ENCODE data around the gene EID2. TPM values are rescaled to one million over a fixed set of nuclear protein-coding genes. Genes with fewer than 3 reads are reported as not detected.

EID2 gene
- total RNA-seq, 2 donors from 2014 or later: 11.4 to 12.0 TPM

DNA sequence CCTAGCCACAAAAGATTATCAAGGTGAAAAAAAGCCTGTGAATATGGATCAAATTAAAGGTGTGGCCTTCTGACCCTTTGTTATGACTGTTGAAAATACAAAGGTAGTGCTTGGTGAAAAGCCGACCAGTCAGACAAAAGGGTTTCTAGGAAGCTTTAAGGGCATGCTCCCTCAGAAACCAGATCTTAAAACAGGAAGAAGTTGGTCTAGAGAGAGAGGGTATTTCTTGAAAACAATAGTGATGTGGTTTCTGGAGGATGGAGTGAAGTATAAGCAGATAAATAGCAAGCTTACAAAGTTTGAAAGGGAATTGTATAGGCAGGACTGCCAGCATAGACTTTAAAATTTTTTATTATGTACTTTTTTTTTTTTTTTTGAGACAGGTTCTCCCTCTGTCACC, 5.0 kb upstream of the EID2 start:
- Histone ChIP-seq H3K27me3 (replicated peaks; ENCODE audit: insufficient read depth) (no peaks in the 10 kb centered on the region), H3K4me1 (ENCODE audit: control insufficient read depth in 1 of 2, low read depth in 2 of 2) (peaks cover 4 to 6% of the 10 kb centered on the region in 2 donors), H3K9me3 (no peaks in the 10 kb centered on the region), H3K36me3 (no peaks in the 10 kb centered on the region), H3K27ac (no peak overlapping the region), H3K4me3 (no peak overlapping the region)
- no peak for TF ChIP-seq CTCF (IDR thresholded peaks at IDR 0.05)
- ATAC-seq (ENCODE audit: insufficient number of reproducible peaks, low FRiP score, low read depth): no peak
- DNase-seq (ENCODE audit: low spot score): no peak

- ATAC-seq (ENCODE audit: insufficient number of reproducible peaks, low FRiP score, low read depth) (no peak), DNase-seq (ENCODE audit: low spot score) (no peak)
- no peak for TF ChIP-seq CTCF (IDR thresholded peaks at IDR 0.05)
- Histone ChIP-seq H3K4me1 (ENCODE audit: control insufficient read depth in 1 of 2, low read depth in 2 of 2) (peaks cover 4 to 6% of the 10 kb centered on the region in 2 donors), H3K9me3 (no peaks in the 10 kb centered on the region), H3K4me3 (no peak overlapping the region), H3K27me3 (replicated peaks; ENCODE audit: insufficient read depth) (no peaks in the 10 kb centered on the region), H3K27ac (no peak overlapping the region), H3K36me3 (no peaks in the 10 kb centered on the region)
These were observed 4.4 kb upstream of the EID2 start for GRCh38 chr19:39544226-39544903.

- DNase-seq (ENCODE audit: low spot score) (no peak), ATAC-seq (ENCODE audit: insufficient number of reproducible peaks, low FRiP score, low read depth) (no peak)
- no peaks in the 10 kb centered on the region for H3K27me3 ChIP-seq (replicated peaks; ENCODE audit: insufficient read depth)
- H3K9me3 ChIP-seq: no peaks in the 10 kb centered on the region
- peaks cover 10 to 13% of the 10 kb centered on the region in 2 donors for H3K4me1 ChIP-seq (ENCODE audit: control insufficient read depth in 1 of 2, low read depth in 2 of 2)
- TF ChIP-seq CTCF (IDR thresholded peaks at IDR 0.05): no peak
- no peak overlapping the region for H3K27ac ChIP-seq
- no peak overlapping the region for H3K4me3 ChIP-seq
- H3K36me3 ChIP-seq: no peaks in the 10 kb centered on the region
These were observed 3.5 kb upstream of the EID2 start for GRCh38 chr19:39543477-39543857.

- DNase-seq (ENCODE audit: low spot score) (no peak), ATAC-seq (ENCODE audit: insufficient number of reproducible peaks, low FRiP score, low read depth) (no peak)
- H3K4me3 ChIP-seq: no peak overlapping the region
- no peaks in the 10 kb centered on the region for H3K9me3 ChIP-seq
- peaks cover 13 to 22% of the 10 kb centered on the region in 2 donors for H3K4me1 ChIP-seq (ENCODE audit: control insufficient read depth in 1 of 2, low read depth in 2 of 2)
- no peaks in the 10 kb centered on the region for H3K36me3 ChIP-seq
- no peaks in the 10 kb centered on the region for H3K27me3 ChIP-seq (replicated peaks; ENCODE audit: insufficient read depth)
- H3K27ac ChIP-seq: no peak overlapping the region
- TF ChIP-seq CTCF (IDR thresholded peaks at IDR 0.05): no peak
These were observed 2.2 kb upstream of the EID2 start for GRCh38 chr19:39542206-39542605.

GRCh38 chr19:39540333-39540673, 342 bp upstream of the EID2 start:
- ATAC-seq (ENCODE audit: insufficient number of reproducible peaks, low FRiP score, low read depth) (no peak), DNase-seq (ENCODE audit: low spot score) (no peak)
- Histone ChIP-seq H3K27ac (peak overlapping the region in 1 of 2 donors; percentile 92), H3K4me3 (peak overlapping the region; percentile 95), H3K36me3 (no peaks in the 10 kb centered on the region), H3K27me3 (replicated peaks; ENCODE audit: insufficient read depth) (no peaks in the 10 kb centered on the region), H3K9me3 (no peaks in the 10 kb centered on the region), H3K4me1 (ENCODE audit: control insufficient read depth in 1 of 2, low read depth in 2 of 2) (peaks cover 13 to 22% of the 10 kb centered on the region in 2 donors)
- no peak for TF ChIP-seq CTCF (IDR thresholded peaks at IDR 0.05)

Data from thoracic aorta (tissue), 2 donors.